Keratinocyte (primary cell): Measurements from ENCODE around the gene MRPL40. TPM values are rescaled to one million over a fixed set of nuclear protein-coding genes. Genes with fewer than 3 reads are reported as not detected.

Source experiments
- DNase-seq: peaks from one replicate; pipeline ENCODE4 v3.0.0-alpha.2; 2011; ENCODE audit warnings: low read depth, missing footprints, low spot score
- FAIRE-seq: peaks from 2 replicates; lab custom pipeline; 2011; peaks lifted over from hg19 to GRCh38; lab: Jason Lieb, UNC
- H2AFZ ChIP-seq: 2 replicates; pipeline ENCODE4 v1.6.0; 2012; ENCODE audit warnings: low read length, control low read depth, inconsistent platforms; ENCODE audit not compliant: control insufficient read depth
- H3K27ac ChIP-seq: 2 replicates; pipeline ENCODE4 v1.5.1; 2011; ENCODE audit warnings: low read length; ENCODE audit not compliant: control insufficient read depth, insufficient read depth
- H3K27me3 ChIP-seq: 3 replicates; pipeline ENCODE4 v1.6.0; 2011; ENCODE audit warnings: low read length; ENCODE audit not compliant: control insufficient read depth, insufficient read depth; ENCODE audit errors: extremely low read depth
- H3K36me3 ChIP-seq, 2 experiments: 2 replicates in 1 of 2; 3 replicates in 1 of 2; pipeline ENCODE4 v1.5.1; 2011; ENCODE audit warnings: low read length in 2 of 2, mild to moderate bottlenecking in 1 of 2; ENCODE audit not compliant: control insufficient read depth in 2 of 2, insufficient read depth in 2 of 2; ENCODE audit errors: extremely low read depth in 1 of 2
- H3K4me1 ChIP-seq: 3 replicates; pipeline ENCODE4 v1.5.1; 2011; ENCODE audit warnings: low read length; ENCODE audit not compliant: control insufficient read depth, insufficient read depth; ENCODE audit errors: extremely low read depth
- H3K4me2 ChIP-seq: 3 replicates; pipeline ENCODE4 v1.6.0; 2011; ENCODE audit warnings: low read depth, low read length; ENCODE audit not compliant: control insufficient read depth, insufficient read depth; ENCODE audit errors: extremely low read depth
- H3K4me3 ChIP-seq, 3 experiments: fragments of 200-600 bp in 1 of 3; sonication (generic) in 1 of 3; 2 replicates in 2 of 3; 3 replicates in 1 of 3; pipeline ENCODE4 v1.5.1; 2011 to 2016; ENCODE audit warnings: low read length in 3 of 3, mild to moderate bottlenecking in 3 of 3, control low read depth in 2 of 3, inconsistent platforms in 1 of 3, low read depth in 1 of 3, mixed read lengths in 1 of 3, mixed run types in 1 of 3, moderate library complexity in 1 of 3; ENCODE audit not compliant: control insufficient read depth in 2 of 3, insufficient read depth in 2 of 3; ENCODE audit errors: extremely low read depth in 1 of 3
- H3K79me2 ChIP-seq: 2 replicates; pipeline ENCODE4 v1.6.0; 2012; ENCODE audit warnings: low read length; ENCODE audit not compliant: control insufficient read depth, insufficient read depth
- H3K9ac ChIP-seq: 3 replicates; pipeline ENCODE4 v1.6.0; 2011; ENCODE audit warnings: low read length; ENCODE audit not compliant: control insufficient read depth, insufficient read depth; ENCODE audit errors: extremely low read depth
- H3K9me1 ChIP-seq: 3 replicates; pipeline ENCODE4 v1.6.0; 2011; ENCODE audit warnings: low read length; ENCODE audit not compliant: control insufficient read depth, insufficient read depth; ENCODE audit errors: extremely low read depth
- H3K9me3 ChIP-seq: 2 replicates; pipeline ENCODE4 v1.5.1; 2012; ENCODE audit warnings: low read depth, low read length; ENCODE audit not compliant: control insufficient read depth
- H4K20me1 ChIP-seq: 3 replicates; pipeline ENCODE4 v1.6.0; 2011; ENCODE audit warnings: low read length; ENCODE audit not compliant: control insufficient read depth, insufficient read depth; ENCODE audit errors: extremely low read depth
- CTCF ChIP-seq, 3 experiments: IDR thresholded peaks in 1 of 3; conservative IDR thresholded peaks in 1 of 3; optimal IDR thresholded peaks in 1 of 3; 2 replicates in 2 of 3; 3 replicates in 1 of 3; pipeline versions ENCODE3 to v1.5.1; 2011; ENCODE audit warnings: low read length in 3 of 3, mild to moderate bottlenecking in 3 of 3, moderate library complexity in 2 of 3, control low read depth in 1 of 3, inconsistent platforms in 1 of 3; ENCODE audit not compliant: insufficient read depth in 2 of 3; ENCODE audit errors: extremely low read depth in 1 of 3
- EZH2 ChIP-seq: IDR thresholded peaks from one replicate; pipeline ENCODE4 v1.6.1; 2012; ENCODE audit warnings: inconsistent platforms, mild to moderate bottlenecking, low read length, moderate library complexity
- dilution Hi-C: fragments of 300-500 bp; cut with MboI; formaldehyde crosslinking; loops from one replicate; pipeline ENCODE4 v1.7.0; 2020; ENCODE audit warnings: low sequenced_read_pairs; ENCODE audit not compliant: extremely low pct_ligation_motif_present
- polyA plus RNA-seq, 5 experiments: library from polyadenylated mRNA; depleted of rRNA in 3 of 5; stranded (reverse) in 3 of 5; stranded (forward) in 1 of 5; unstranded in 1 of 5; fragments of >200 nt; gene quantifications; 1 replicate in 1 of 5; 2 replicates in 3 of 5; 3 replicates in 1 of 5; pipeline versions ENCODE4 v1.2.1 to v1.2.3, GENCODE V29; 2011 to 2012; ENCODE audit warnings: missing spikeins in 2 of 5, low read depth in 1 of 5, low replicate concordance in 1 of 5

Gene MRPL40
- polyA plus RNA-seq, 1 donor (not counting 4 experiments of a cell fraction or from before 2014, with no cell fraction given): 46.3 TPM

- FAIRE-seq (no peak), DNase-seq (no peak)
- peak overlapping the region; percentile 58 to 98 (median 96) for H3K4me3 ChIP-seq
- H3K27ac ChIP-seq: peak overlapping the region; percentile 100
- peak overlapping the region; percentile 100 for H3K9ac ChIP-seq
- peaks cover 45% of the 10 kb centered on the region for H3K79me2 ChIP-seq
- peak overlapping the region; percentile 95 for H3K4me2 ChIP-seq
- dilution Hi-C loops: no loop called here
- H4K20me1 ChIP-seq: peaks cover 3% of the 10 kb centered on the region
- H3K36me3 ChIP-seq: peaks cover 2 to 16% of the 10 kb centered on the region in 2 experiments
- H3K9me1 ChIP-seq: peaks cover 2% of the 10 kb centered on the region
- no peaks in the 10 kb centered on the region for H3K9me3 ChIP-seq
- TF ChIP-seq CTCF (optimal IDR thresholded peaks at IDR 0.05 in 1 of 3, IDR thresholded peaks at IDR 0.05 in 1 of 3, conservative IDR thresholded peaks at IDR 0.05 in 1 of 3; ENCODE audit: extremely low read depth in 1 of 3, insufficient read depth in 2 of 3, low read length in 3 of 3): no peak
- no peak for TF ChIP-seq EZH2
- H2AFZ ChIP-seq: peak overlapping the region; percentile 92
- no peaks in the 10 kb centered on the region for H3K27me3 ChIP-seq
- peaks cover 36% of the 10 kb centered on the region for H3K4me1 ChIP-seq
Measured at GRCh38 chr22:19480173-19480568, 47.8 kb downstream of the MRPL40 start.

GRCh38 chr22:19480789-19481188 lies 48.4 kb downstream of the MRPL40 start:
- Histone ChIP-seq H4K20me1 (peaks cover 3% of the 10 kb centered on the region), H3K4me1 (peaks cover 30% of the 10 kb centered on the region), H3K9ac (peak overlapping the region; percentile 100), H3K4me2 (peak overlapping the region; percentile 95), H3K27me3 (no peaks in the 10 kb centered on the region), H3K36me3 (peaks cover 1 to 13% of the 10 kb centered on the region in 2 experiments), H3K9me1 (no peaks in the 10 kb centered on the region), H3K4me3 (peak overlapping the region in 2 of 3 experiments; percentile 0 to 98), H2AFZ (peak overlapping the region; percentile 21), H3K27ac (peak overlapping the region; percentile 10), H3K79me2 (peaks cover 39% of the 10 kb centered on the region), H3K9me3 (no peaks in the 10 kb centered on the region)
- dilution Hi-C loops: no loop called here
- no peak for FAIRE-seq
- TF ChIP-seq CTCF (optimal IDR thresholded peaks at IDR 0.05 in 1 of 3, IDR thresholded peaks at IDR 0.05 in 1 of 3, conservative IDR thresholded peaks at IDR 0.05 in 1 of 3; ENCODE audit: extremely low read depth in 1 of 3, insufficient read depth in 2 of 3, low read length in 3 of 3): no peak
- TF ChIP-seq EZH2: no peak
- no peak for DNase-seq
